Skeletal muscle tissue (tissue), 4 donors: ENCODE measurements around the gene PRKN. TPM values are rescaled to one million over a fixed set of nuclear protein-coding genes. Genes with fewer than 3 reads are reported as not detected.

Experiments used
- H3K27ac ChIP-seq: one replicate; pipeline ENCODE4 v1.7.0; 2013; ENCODE audit warnings: mild to moderate bottlenecking, low read depth, low read length, inconsistent platforms
- H3K27me3 ChIP-seq, 3 donors: one replicate each; pipeline ENCODE4 v1.7.0; 2013; ENCODE audit warnings: low read length in 3 of 3; ENCODE audit not compliant: control insufficient read depth in 3 of 3, insufficient read depth in 3 of 3
- H3K36me3 ChIP-seq, 3 donors: one replicate each; pipeline ENCODE4 v1.7.0; 2013; ENCODE audit warnings: low read length in 3 of 3; ENCODE audit not compliant: control insufficient read depth in 3 of 3, insufficient read depth in 3 of 3
- H3K4me1 ChIP-seq, 3 donors: one replicate each; pipeline ENCODE4 v1.7.0; 2013; ENCODE audit warnings: low read length in 3 of 3, mild to moderate bottlenecking in 3 of 3; ENCODE audit not compliant: control insufficient read depth in 3 of 3, insufficient read depth in 3 of 3
- H3K4me3 ChIP-seq, 3 donors: one replicate each; pipeline ENCODE4 v1.7.0; 2013; ENCODE audit warnings: low read length in 3 of 3
- H3K9ac ChIP-seq, 3 donors: one replicate each; pipeline ENCODE4 v1.7.0; 2013; ENCODE audit warnings: low read length in 3 of 3, mild to moderate bottlenecking in 3 of 3, moderate library complexity in 2 of 3, low read depth in 1 of 3
- H3K9me3 ChIP-seq, 3 donors: one replicate each; pipeline ENCODE4 v1.7.0; 2013; ENCODE audit warnings: low read length in 3 of 3; ENCODE audit not compliant: control insufficient read depth in 3 of 3
- total RNA-seq: library from RNA; depleted of rRNA; stranded (reverse); fragments of >200 nt; gene quantifications from one replicate; pipeline ENCODE4 v1.2.3, GENCODE V29; 2014
- donor health status: Osteomylitis.

PRKN gene
- total RNA-seq, 1 donor from 2014 or later: 16.7 TPM

DNA sequence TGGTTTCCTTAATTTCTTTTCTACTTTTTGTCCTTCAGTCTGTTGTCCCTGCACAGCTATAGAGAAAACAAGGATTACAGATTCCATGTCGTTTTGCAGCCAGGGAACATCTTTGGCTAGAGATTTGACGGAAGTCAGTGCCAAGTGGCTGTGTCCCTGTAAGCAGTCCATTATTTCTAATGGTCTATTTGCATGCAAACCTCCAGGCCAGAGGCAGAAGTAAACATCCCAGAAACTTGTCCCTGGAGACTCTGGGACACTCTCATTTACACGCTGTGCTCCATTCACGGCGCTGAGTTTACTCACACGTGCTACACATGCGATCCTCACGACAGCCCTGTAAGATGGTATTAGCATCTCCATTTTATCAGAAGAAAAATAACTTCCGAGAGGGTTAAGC lies 355.5 kb downstream of the PRKN start:
- no peaks in the 10 kb centered on the region for H3K9me3 ChIP-seq

GRCh38 chr6:162371121-162371520 lies 356.4 kb downstream of the PRKN start:
- H3K27ac ChIP-seq: no peak overlapping the region
- H3K36me3 ChIP-seq: no peaks in the 10 kb centered on the region
- no peaks in the 10 kb centered on the region for H3K9me3 ChIP-seq
- H3K4me1 ChIP-seq: no peaks in the 10 kb centered on the region
- H3K4me3 ChIP-seq: no peak overlapping the region
- no peak overlapping the region for H3K9ac ChIP-seq
- no peaks in the 10 kb centered on the region for H3K27me3 ChIP-seq

More for the DNA sequence above, 355.5 kb downstream of the PRKN start:
- Histone ChIP-seq H3K27me3 (no peaks in the 10 kb centered on the region), H3K27ac (no peak overlapping the region), H3K9ac (no peak overlapping the region), H3K4me1 (no peaks in the 10 kb centered on the region), H3K36me3 (no peaks in the 10 kb centered on the region), H3K4me3 (no peak overlapping the region)

DNA sequence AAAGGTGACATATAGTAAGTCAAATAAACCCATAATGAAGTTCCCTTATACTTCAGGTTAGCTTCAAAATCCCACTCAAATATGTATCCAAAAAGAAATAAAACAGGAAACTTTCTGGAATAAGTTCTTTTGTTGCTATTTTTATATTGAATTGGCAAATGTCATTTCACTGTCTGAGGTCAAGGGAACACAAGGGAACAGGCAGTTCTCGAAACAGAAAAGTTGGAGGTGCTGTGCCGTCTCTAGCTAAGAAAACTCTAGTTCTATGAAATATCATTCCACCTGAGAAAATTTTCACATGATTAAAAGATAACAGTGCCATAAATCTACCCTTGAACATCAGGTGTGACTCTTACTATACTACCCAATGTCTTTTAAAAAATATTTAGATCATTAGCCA lies 358.5 kb downstream of the PRKN start:
- H3K4me3 ChIP-seq: no peak overlapping the region
- H3K27ac ChIP-seq: no peak overlapping the region
- no peaks in the 10 kb centered on the region for H3K9me3 ChIP-seq
- H3K36me3 ChIP-seq: no peaks in the 10 kb centered on the region
- H3K4me1 ChIP-seq: no peaks in the 10 kb centered on the region
- no peak overlapping the region for H3K9ac ChIP-seq
- H3K27me3 ChIP-seq: no peaks in the 10 kb centered on the region

DNA sequence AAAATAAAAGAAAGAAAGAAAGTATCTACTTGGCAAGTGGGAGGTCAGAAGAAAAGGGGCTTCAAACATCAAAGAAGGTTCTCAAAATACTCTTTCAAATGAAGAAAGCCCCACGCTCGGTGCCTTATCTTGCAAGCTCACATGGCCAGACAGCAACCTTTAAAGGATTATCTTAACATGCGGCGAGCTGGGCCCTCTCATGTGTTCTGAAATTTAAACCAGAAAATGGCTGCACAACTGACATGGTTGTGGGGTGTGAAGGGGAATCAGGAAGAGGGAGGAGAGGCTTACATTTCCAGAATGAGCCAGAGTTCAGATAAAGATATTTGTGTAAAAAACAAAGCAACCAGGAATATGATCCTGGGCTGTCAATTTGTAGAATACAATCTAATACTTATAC lies 363.1 kb downstream of the PRKN start:
- Histone ChIP-seq H3K4me3 (no peak overlapping the region), H3K4me1 (no peaks in the 10 kb centered on the region), H3K9me3 (no peaks in the 10 kb centered on the region), H3K36me3 (no peaks in the 10 kb centered on the region), H3K9ac (no peak overlapping the region), H3K27ac (no peak overlapping the region), H3K27me3 (no peaks in the 10 kb centered on the region)

- Histone ChIP-seq H3K27ac (no peak overlapping the region), H3K4me1 (no peaks in the 10 kb centered on the region), H3K4me3 (no peak overlapping the region), H3K9me3 (no peaks in the 10 kb centered on the region), H3K36me3 (no peaks in the 10 kb centered on the region), H3K27me3 (no peaks in the 10 kb centered on the region), H3K9ac (no peak overlapping the region)
Observed at GRCh38 chr6:162363757-162364156, 363.8 kb downstream of the PRKN start.

- Histone ChIP-seq H3K9me3 (no peaks in the 10 kb centered on the region), H3K27me3 (no peaks in the 10 kb centered on the region), H3K36me3 (no peaks in the 10 kb centered on the region), H3K4me1 (no peaks in the 10 kb centered on the region), H3K4me3 (no peak overlapping the region), H3K27ac (no peak overlapping the region), H3K9ac (no peak overlapping the region)
Observed at GRCh38 chr6:162360901-162361567, 366.5 kb downstream of the PRKN start.

DNA sequence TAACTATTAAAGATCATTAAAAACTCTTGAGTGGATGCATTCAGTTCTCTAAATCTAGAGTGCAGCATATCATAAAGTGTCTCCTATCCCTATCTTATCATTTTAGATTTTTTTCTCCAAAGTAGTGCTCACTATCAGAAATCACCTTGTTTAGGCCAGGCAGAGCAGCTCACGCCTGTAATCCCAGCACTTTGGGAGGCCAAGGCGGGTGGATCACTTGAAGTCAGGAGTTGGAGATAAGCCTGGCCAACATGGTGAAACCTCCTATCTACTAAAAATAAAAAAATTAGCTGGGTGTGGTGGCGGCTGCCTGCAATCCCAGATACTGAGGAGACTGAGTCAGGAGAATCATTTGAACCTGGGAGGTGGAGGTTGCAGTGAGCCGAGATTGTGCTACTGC lies 368.9 kb downstream of the PRKN start:
- Histone ChIP-seq H3K4me1 (no peaks in the 10 kb centered on the region), H3K36me3 (no peaks in the 10 kb centered on the region), H3K27ac (no peak overlapping the region), H3K9ac (no peak overlapping the region), H3K9me3 (no peaks in the 10 kb centered on the region), H3K4me3 (no peak overlapping the region), H3K27me3 (no peaks in the 10 kb centered on the region)

- H3K27me3 ChIP-seq: no peaks in the 10 kb centered on the region
- H3K9ac ChIP-seq: no peak overlapping the region
- H3K36me3 ChIP-seq: no peaks in the 10 kb centered on the region
- H3K9me3 ChIP-seq: no peaks in the 10 kb centered on the region
- H3K4me1 ChIP-seq: peaks cover 0 to 5% (median 2%) of the 10 kb centered on the region in 3 donors
- no peak overlapping the region for H3K4me3 ChIP-seq
- no peak overlapping the region for H3K27ac ChIP-seq
Observed at GRCh38 chr6:162345051-162345511, 382.5 kb downstream of the PRKN start.

DNA sequence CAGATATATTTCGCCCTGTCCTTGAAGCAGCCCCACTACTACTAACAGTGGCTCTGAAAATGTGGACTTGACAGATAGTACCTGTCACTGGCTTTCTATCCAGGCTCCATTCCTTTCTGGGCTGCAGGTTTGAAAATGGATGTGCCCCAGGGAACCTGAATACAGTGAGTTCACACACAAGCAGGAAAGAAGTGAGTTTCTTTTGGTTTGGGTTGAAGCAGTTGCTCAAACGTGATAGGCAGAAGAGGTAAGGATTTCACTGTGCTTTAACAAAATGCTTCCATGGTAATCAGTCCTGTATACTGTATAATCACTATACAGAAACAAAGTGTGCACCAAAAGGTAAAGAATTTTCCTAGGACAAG lies 382.9 kb downstream of the PRKN start:
- H3K9ac ChIP-seq: no peak overlapping the region
- H3K4me1 ChIP-seq: peaks cover 0 to 5% (median 2%) of the 10 kb centered on the region in 3 donors
- no peak overlapping the region for H3K27ac ChIP-seq
- no peaks in the 10 kb centered on the region for H3K36me3 ChIP-seq
- H3K4me3 ChIP-seq: no peak overlapping the region
- no peaks in the 10 kb centered on the region for H3K9me3 ChIP-seq
- H3K27me3 ChIP-seq: no peaks in the 10 kb centered on the region

DNA sequence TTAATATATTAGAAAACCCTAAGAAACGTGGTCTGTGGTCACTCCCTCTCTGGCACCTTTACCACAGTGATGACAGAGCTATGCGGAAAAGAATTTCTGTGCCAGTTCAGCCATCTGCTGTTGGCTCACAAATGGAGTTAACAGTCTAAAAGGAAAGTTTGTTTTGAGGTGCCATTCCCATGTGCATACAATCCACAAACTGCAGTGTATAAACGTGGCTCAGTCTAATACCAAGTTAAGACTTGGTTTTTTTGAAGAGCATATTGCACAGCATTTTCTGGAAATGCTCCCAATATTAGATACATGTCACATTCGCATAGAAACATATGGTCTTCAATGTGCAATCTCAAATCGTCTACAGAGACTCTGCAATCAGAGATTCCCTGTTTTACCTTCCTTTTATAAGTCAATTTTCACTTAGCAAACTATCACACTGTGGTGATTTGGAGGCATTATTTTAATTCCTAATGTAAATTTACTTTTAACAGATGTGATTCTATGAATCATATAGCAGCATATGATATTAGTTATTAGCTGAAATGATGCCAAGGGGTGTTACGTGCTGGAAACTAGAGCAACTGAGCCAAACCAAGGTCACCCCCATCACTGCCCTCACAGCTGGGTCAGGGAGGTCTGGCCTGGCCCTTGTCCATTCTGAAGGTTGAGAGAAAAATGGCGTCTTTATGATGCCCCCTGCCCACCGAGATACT lies 383.5 kb downstream of the PRKN start:
- no peak overlapping the region for H3K27ac ChIP-seq
- no peaks in the 10 kb centered on the region for H3K9me3 ChIP-seq
- peaks cover 0 to 5% (median 2%) of the 10 kb centered on the region in 3 donors for H3K4me1 ChIP-seq
- peak overlapping the region in 1 of 3 donors; percentile 31 for H3K4me3 ChIP-seq
- no peak overlapping the region for H3K9ac ChIP-seq
- no peaks in the 10 kb centered on the region for H3K36me3 ChIP-seq
- no peaks in the 10 kb centered on the region for H3K27me3 ChIP-seq
